NCI-H1048 (cell line): Measurements from ENCODE around the gene PIGS.

ENCODE experiments used
- DNase-seq: peaks from one replicate; lab custom pipeline; 2025; lab: John Stamatoyannopoulos, UW

PIGS gene

GRCh38 chr17:28550858-28551257 lies 20.5 kb downstream of the PIGS start:
- no peak for DNase-seq

DNA sequence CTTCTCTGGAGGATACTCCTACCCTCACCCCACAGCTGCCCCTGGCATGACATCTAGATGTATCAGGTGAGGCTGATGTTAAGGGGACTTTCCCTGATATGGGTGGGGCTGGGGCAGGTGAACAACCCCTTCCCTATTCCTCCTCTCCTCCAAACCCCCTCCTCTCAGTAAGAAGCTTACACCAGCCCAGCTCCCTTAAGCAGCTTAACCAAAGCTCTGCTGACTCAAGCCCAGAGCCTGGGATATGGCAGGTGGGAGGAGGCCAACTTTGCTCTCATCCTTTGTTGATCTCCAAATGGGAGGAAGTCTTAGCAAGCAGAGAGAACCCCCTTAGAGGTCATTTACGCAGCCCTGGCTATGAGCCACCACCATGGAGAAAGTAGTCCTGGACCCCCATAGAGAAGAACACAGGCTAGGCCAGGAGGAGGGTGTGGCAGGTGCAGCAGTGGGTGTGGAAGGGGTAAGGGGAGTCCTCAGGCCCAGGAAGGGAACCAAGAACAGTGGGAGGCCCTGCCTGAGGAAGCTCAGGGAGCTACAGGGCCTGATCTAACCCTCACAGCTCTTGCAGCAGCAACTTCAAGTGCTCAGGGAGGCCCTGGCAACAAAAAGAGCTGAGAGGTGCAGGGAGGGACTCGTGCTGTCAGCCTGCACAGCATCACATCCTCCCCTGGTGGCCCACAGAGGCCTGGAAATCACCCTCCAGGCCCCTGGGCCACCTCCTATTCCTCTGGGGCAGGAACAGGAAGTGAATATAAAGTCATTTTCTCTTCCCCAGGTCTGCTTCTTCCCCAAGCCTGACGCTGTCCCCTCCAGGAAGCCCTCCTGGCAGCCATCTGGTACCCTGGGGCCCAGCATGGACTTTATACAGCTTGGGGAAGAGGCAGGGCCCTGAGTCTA lies 21.8 kb downstream of the PIGS start:
- DNase-seq, result no peak

GRCh38 chr17:28548417-28549130 lies 22.8 kb downstream of the PIGS start:
- no peak for DNase-seq

DNA sequence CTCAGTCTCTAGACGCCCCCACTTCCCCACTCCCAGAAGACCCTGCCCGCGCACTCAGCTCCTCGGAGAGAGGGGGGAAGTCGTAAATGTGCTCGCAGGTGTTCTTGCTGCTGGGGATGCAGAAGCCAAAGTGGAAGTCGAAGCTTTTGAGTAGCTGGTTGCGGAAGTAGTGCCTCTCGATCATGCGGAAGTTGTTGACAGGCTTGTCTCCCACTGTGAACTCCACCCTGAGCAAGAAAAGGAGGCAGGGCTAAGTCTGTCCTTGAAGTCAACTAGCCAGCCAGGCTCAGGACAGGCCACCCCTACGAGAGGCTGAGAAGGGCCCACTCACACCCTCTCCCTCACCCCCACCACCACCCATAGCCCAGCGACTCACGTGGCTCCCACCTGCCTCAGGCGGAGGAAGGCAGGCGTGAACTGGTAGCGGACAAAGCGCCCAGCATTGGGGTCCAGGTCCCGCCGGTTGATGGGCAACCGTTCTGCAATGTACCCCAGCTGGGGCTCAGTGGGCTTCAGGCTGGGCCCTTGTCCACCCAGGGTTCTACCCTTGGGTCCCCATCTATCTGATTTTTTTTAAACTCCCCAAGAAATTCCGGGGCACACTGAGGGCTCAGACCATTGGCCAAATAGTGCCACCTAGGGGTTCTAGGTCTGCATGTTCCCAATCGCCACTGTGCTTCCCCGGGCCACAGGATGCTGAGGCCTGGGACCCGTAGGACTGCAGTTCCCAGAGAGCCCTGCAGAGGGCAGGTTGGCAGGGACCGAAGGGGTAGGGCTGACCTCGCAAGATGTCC lies 23.5 kb downstream of the PIGS start:
- DNase-seq, result no peak

DNA sequence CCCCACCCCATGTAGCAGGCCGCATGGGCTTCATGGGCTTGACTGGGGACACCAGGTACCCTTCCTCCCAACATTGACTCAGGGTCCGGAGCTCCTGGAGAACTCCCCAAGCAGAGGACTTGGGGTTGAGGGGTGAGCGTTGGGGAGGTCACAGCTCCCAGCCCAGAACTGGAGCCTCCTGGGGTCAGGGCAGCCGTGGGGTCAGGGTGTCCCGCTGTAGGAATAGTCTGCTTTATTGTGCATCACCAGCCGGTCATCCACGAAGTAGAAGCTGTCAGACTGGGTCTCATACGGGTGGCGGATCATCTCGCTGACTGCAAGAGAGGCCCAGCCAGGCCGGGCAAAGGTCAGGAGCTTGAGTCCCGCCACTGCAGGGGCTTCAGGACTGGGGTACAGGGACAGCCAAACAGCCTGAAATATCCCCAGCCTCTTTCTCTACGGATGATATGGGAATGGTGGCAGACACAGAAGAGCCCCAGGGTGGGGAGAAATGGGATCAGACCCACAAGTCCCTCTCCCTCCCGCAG lies 24.2 kb downstream of the PIGS start:
- no peak for DNase-seq

GRCh38 chr17:28545787-28546415 lies 25.4 kb downstream of the PIGS start:
- no peak for DNase-seq

DNA sequence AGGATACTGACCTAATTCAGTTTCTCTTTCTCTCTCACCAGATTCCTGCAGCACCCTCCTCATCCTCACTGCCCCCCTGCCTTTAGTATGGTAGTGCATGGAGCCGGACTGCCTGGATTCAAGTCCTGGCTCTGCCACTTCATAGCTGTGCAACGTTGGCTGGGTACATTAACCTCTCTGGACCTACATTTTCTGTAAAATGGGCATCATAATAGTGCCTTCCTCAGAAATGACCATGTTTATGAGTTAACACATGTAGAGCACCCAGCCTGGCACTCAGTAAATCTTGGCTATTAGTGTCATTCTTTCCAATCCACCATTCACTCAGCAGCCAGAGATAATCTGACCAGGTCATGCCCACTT lies 26.2 kb downstream of the PIGS start:
- DNase-seq, result no peak

GRCh38 chr17:28544402-28545140 lies 26.8 kb downstream of the PIGS start:
- DNase-seq, result no peak

DNA sequence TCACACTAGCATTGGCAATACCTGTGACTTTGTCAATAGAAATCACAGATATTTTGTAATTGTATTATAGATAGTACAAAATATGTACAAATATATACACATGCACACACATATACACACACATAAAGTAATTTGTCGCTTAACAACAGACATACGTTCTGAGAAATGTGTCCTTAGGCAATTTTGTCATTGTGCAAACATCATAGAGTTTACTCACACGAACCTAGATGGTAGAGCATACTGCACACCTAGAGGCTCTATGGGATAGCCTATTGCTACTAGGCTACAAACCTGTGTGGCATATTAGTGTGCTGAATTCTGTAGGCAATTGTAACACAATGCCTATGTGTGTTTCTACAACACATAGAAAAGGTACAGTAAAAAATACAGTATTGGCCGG lies 29.9 kb downstream of the PIGS start:
- DNase-seq, result no peak

DNA sequence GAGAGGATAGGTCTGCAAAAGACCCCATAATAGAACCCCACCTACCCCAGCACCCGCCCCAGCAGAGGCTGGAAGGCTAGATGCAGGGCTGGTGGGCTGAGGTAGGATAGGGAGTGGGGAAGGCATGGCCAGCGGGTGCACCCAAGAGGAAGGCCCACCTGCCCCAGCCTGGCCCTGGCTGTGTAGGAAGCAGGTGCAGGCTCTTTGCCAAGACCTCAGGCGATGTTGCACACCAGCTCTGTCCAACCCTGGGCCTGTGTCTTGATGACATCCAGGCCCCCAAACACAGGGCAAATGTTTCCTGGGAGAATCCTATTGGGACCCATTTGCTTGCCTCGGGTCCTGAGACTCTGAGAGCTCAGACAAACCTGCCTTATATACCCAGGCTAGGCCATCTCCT lies 31.1 kb downstream of the PIGS start:
- no peak for DNase-seq

GRCh38 chr17:28538296-28538895 lies 32.9 kb downstream of the PIGS start:
- DNase-seq, result no peak

DNA sequence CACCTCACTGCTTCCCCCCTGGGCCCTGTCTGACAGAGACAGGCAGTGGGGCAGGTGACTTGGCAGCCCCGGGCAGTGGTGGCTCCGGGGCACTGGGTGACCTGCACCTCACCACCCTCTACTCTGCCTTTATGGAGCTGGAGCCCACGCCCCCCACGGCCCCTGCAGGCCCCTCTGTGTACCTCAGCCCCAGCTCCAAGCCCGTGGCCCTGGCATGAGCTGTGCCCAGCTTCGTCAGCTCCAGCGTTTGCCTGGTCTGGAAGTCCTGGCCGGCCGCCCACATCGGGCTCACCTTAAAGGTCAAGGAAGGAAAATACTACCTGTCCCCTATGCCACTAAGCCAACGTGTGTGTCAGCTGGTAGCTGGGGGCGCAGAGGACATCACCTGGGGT lies 34.1 kb downstream of the PIGS start:
- DNase-seq, result no peak

DNA sequence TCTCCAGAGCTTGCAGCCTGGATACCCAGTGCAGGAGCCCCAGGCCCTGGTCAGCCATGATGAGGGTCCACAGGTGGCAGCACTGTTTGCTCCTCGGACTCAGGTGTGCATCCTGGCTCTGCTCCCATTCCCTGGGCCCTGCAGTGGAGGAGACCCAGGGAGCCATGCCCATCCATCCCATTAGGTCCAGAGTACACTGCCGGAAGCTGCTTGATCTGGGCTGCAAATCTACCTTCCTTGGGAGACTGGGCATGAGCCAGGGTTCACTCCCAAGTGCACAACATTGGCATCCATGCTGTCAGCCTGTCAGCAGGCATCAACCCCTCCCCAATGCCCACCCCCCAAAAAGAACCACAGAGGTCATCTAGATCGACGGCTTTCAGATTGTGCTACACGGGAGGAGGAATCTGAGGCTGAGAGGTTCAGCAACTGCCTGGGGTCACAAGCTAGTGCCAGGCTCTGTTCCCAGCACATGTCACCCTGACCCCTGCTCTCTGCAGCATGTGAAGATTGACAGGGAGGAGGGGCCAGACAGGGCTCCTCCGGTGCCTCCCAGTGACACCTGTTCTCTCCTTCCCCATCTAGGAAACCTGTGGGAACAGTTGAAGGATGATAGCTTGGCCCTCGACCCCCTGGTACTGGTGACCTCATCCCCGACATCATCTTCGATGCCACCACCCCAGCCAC lies 34.6 kb downstream of the PIGS start:
- no peak for DNase-seq

GRCh38 chr17:28534740-28535375 lies 36.5 kb downstream of the PIGS start:
- DNase-seq, result no peak

- DNase-seq, result no peak
These were observed 38.1 kb downstream of the PIGS start for GRCh38 chr17:28533091-28533807.

- DNase-seq, result no peak
These were observed 39.0 kb downstream of the PIGS start for GRCh38 chr17:28532050-28532960.

GRCh38 chr17:28530926-28531325 lies 40.4 kb downstream of the PIGS start:
- DNase-seq, result no peak

GRCh38 chr17:28530250-28530649 lies 41.1 kb downstream of the PIGS start:
- no peak for DNase-seq
